ENCODE data around the gene MAP3K4. TPM values are rescaled to one million over a fixed set of nuclear protein-coding genes. Genes with fewer than 3 reads are reported as not detected.

The MAP3K4 gene
- total and polyA plus RNA-seq, 2 of the 8 experiments (the other 6 are each of a cell fraction or from before 2014, with no cell fraction given), result 16.6 to 51.6 TPM

DNA sequence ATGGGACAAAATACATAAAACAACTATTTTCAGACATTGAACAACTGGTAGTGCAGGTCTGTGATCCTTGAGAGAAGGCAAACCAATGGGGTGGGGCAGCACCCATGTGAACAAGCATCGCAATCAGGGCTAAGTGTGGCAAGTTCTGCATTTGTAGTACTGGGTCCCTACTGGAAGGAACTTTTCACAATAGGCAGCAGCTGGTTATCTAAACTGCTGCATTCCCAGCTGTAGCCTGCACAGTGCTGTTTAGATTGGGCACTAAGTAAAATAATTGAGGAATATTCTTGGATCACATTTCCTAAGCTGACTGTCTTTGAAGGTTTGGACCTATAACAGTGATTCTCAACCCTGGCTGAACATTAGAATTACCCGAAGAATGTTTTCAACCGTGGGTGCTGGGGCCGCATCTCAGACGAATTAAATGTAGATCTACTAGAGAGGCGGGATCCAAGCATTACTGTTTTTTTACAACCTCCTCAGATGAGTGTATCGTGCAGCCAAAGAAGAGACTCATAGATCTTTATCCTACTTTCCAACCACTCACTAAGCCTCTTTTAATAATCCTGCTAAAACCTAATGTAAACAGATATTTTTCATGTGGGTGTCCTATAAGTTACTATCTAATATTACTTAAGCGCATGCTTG, 12.4 kb upstream of the MAP3K4 start:
- ChIA-PET POLR2A (ENCODE audit: partially characterized antibody) (no interaction called here), CTCF (ENCODE audit: partially characterized antibody) (no interaction called here)
- Histone ChIP-seq H2BK20ac (ENCODE audit: low read length) (no peak overlapping the region), H2AFZ (ENCODE audit: low read length) (no peak overlapping the region), H2BK12ac (ENCODE audit: low read depth, low read length) (no peak overlapping the region), H3K23me2 (ENCODE audit: low read depth, low read length) (no peaks in the 10 kb centered on the region), H3K14ac (ENCODE audit: insufficient read length) (no peak overlapping the region), H3K27me3 (replicated peaks in 1 of 4; ENCODE audit: control insufficient read depth in 3 of 4, extremely low read depth in 1 of 4, insufficient read depth in 3 of 4, low read length in 3 of 4) (no peaks in the 10 kb centered on the region), H3K56ac (replicated peaks; ENCODE audit: insufficient read length, low read depth, low read length) (no peak overlapping the region), H2BK15ac (ENCODE audit: low read length) (no peak overlapping the region), H3K4ac (replicated peaks; ENCODE audit: insufficient read length, low read depth, low read length) (no peak overlapping the region), H3K23ac (ENCODE audit: insufficient read length) (no peak overlapping the region), H3K4me1 (replicated peaks in 1 of 4; ENCODE audit: control insufficient read depth in 3 of 4, insufficient read depth in 4 of 4, low read length in 3 of 4) (no peaks in the 10 kb centered on the region), H4K8ac (ENCODE audit: extremely low read depth, insufficient read depth, low read length) (no peak overlapping the region), H3K79me2 (ENCODE audit: control insufficient read depth in 1 of 2, insufficient read depth in 2 of 2, low read length in 2 of 2) (no peaks in the 10 kb centered on the region), H2BK120ac (replicated peaks; ENCODE audit: low read depth, low read length) (no peak overlapping the region), H3K27ac (ENCODE audit: low read depth, low read length) (no peak overlapping the region), H4K5ac (ENCODE audit: insufficient read length, low read depth, low read length) (no peak overlapping the region), H4K20me1 (replicated peaks in 1 of 2; ENCODE audit: control insufficient read depth in 1 of 2, insufficient read depth in 2 of 2, low read length in 2 of 2) (no peaks in the 10 kb centered on the region), H2BK5ac (ENCODE audit: low read depth, low read length) (no peak overlapping the region), H4K91ac (replicated peaks; ENCODE audit: insufficient read length, low read length) (no peak overlapping the region), H2AK5ac (ENCODE audit: low read depth, low read length) (no peak overlapping the region), H3K4me3 (ENCODE audit: extremely low read depth in 1 of 4, insufficient read depth in 2 of 4, low read depth in 3 of 4, low read length in 4 of 4) (no peak overlapping the region), H3K79me1 (ENCODE audit: low read depth, low read length) (no peaks in the 10 kb centered on the region), H3K9ac (replicated peaks in 1 of 4; ENCODE audit: extremely low read depth in 1 of 4, low read depth in 3 of 4, low read length in 3 of 4) (no peak overlapping the region), H3K36me3 (ENCODE audit: control insufficient read depth in 2 of 4, insufficient read depth in 4 of 4, low read length in 3 of 4) (no peaks in the 10 kb centered on the region), H3K4me2 (ENCODE audit: insufficient read depth in 1 of 2, low read depth in 2 of 2, low read length in 2 of 2) (no peak overlapping the region), H3K9me3 (ENCODE audit: insufficient read depth in 2 of 2, low read depth in 1 of 2, low read length in 1 of 2) (peaks cover 16% of the 10 kb centered on the region in 2 experiments), H3K18ac (ENCODE audit: extremely low read depth, low read length) (no peak overlapping the region)
- 89% methylated on average over 8 of the region's 8 CpGs; no CpG with 5 or more reads in 1 of the 2 experiments for WGBS, 2 experiments (ENCODE audit: extremely low coverage in 1 of 2, insufficient coverage in 1 of 2, insufficient read length in 1 of 2, insufficient replicate concordance in 2 of 2, low coverage in 1 of 2, low lambda C conversion rate in 2 of 2, missing lambda C conversion rate in 1 of 2)
- DNase-seq (ENCODE audit: low read depth in 1 of 2, low spot score in 2 of 2), result no peak
- FAIRE-seq, result no peak
- TF ChIP-seq GABPA (IDR thresholded peaks at IDR 0.05; ENCODE audit: borderline replicate concordance, insufficient read depth, low read length) (no peak), TEAD4 (IDR thresholded peaks at IDR 0.05; ENCODE audit: low read depth, low read length) (no peak), EGR1 (IDR thresholded peaks at IDR 0.05; ENCODE audit: borderline replicate concordance, low read depth, low read length) (no peak), SUZ12 (IDR thresholded peaks at IDR 0.05; ENCODE audit: low read length) (no peak), NANOG (IDR thresholded peaks at IDR 0.05; ENCODE audit: insufficient read depth, low read depth, low read length, poor library complexity, severe bottlenecking) (no peak), CHD1 (IDR thresholded peaks at IDR 0.05; ENCODE audit: low read depth, low read length) (no peak), SRF (IDR thresholded peaks at IDR 0.05; ENCODE audit: low read depth, low read length) (no peak), MAX (IDR thresholded peaks at IDR 0.05) (no peak), PHF8 (conservative IDR thresholded peaks at IDR 0.05; ENCODE audit: low read depth, low read length) (no peak), POU5F1 (IDR thresholded peaks at IDR 0.05; ENCODE audit: low read depth, low read length) (no peak), KDM5A (IDR thresholded peaks at IDR 0.05; ENCODE audit: low read length) (no peak), RXRA (IDR thresholded peaks at IDR 0.05; ENCODE audit: insufficient read depth, low read depth, low read length) (no peak)
- TF ChIP-seq, protein P1, sequence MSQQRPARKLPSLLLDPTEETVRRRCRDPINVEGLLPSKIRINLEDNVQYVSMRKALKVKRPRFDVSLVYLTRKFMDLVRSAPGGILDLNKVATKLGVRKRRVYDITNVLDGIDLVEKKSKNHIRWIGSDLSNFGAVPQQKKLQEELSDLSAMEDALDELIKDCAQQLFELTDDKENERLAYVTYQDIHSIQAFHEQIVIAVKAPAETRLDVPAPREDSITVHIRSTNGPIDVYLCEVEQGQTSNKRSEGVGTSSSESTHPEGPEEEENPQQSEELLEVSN (IDR thresholded peaks at IDR 0.05), result no peak
